ENCODE measurements around the gene SPAG6. TPM values are rescaled to one million over a fixed set of nuclear protein-coding genes. Genes with fewer than 3 reads are reported as not detected.
A peak's percentile ranks its signal among the peaks of the same experiment; 100 is the strongest.

SPAG6 gene
- total and polyA plus RNA-seq, 2 of the 4 experiments (the other 2 are of a cell fraction), result not detected

DNA sequence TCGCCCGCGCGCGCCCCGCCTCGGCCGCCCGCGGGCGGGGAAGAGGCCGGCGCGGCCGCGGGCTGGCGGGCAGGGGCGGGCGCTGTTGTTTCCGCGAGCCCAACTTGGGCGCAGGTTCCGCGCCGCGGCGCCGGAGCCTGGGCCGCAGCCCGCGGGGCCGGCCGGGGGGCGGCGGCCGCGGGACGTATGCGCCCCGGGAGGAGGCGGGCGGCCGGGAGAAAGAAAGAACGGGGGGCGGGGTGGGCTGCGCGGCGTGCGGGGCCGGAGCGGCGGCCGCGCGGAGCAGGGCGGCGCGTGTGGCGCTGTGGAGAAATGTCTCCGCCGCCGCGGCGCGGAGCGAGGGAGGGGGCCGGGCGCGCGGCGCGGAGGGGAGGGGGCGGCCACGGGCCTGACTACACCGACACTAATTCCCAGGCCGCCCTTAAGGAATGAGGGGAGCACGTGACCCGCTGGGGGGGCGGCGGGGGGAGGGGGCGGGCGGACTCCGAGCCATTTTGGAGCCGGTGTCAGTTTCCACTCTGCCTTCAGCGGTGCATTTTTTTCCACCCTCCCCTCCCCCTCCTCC lies 24.6 kb upstream of the SPAG6 start, which contains the start of gene BMI1:
Gene BMI1 (plus strand): TSS at position 509 of the 565 bp plus-strand sequence. CDS start 5,351 bp downstream, outside the sequence.
- H3K27ac ChIP-seq (ENCODE audit: insufficient read depth, low read length), result peak within 1 kb of the TSS; percentile 85
- H3K36me3 ChIP-seq (ENCODE audit: control insufficient read depth, insufficient read depth, low read length), result no peaks in the 10 kb centered on the region
- peaks cover 22 to 24% of the 10 kb centered on the region in 2 experiments for H3K79me1 ChIP-seq (ENCODE audit: low read depth in 1 of 2, low read length in 2 of 2)
- peak within 1 kb of the TSS; percentile 76 for H2AK9ac ChIP-seq (replicated peaks; ENCODE audit: low read depth, low read length, poor library complexity)
- H3K4ac ChIP-seq (ENCODE audit: low read depth, low read length), result peak within 1 kb of the TSS; percentile 67
- peak within 1 kb of the TSS; percentile 93 for H2AFZ ChIP-seq (replicated peaks; ENCODE audit: low read length, poor library complexity)
- H2BK20ac ChIP-seq (ENCODE audit: low read depth, low read length), result no peak within 1 kb of the TSS
- H2BK15ac ChIP-seq (ENCODE audit: low read depth, low read length), result no peak within 1 kb of the TSS
- peak within 1 kb of the TSS; percentile 71 for H2BK120ac ChIP-seq (ENCODE audit: low read depth, low read length)
- peak within 1 kb of the TSS; percentile 29; the same call in 1 of the 2 replicates for H3K14ac ChIP-seq (replicated peaks; ENCODE audit: low read depth, low read length)
- H3K9me3 ChIP-seq (ENCODE audit: control insufficient read depth, insufficient read depth, low read length), result 0 out of 2 replicates have a peak, but pooled peaks cover 3% of the 10 kb centered on the region
- no peaks in the 10 kb centered on the region; the same call in 1 of the 2 replicates for H3K4me1 ChIP-seq (ENCODE audit: control insufficient read depth, insufficient read depth, low read length)
- H3K9me1 ChIP-seq (ENCODE audit: insufficient read depth, low read length), result no peaks in the 10 kb centered on the region; the same call in 1 of the 2 replicates
- H3K27me3 ChIP-seq (ENCODE audit: control insufficient read depth, insufficient read depth, low read length), result peaks cover 21% of the 10 kb centered on the region
- H4K91ac ChIP-seq (ENCODE audit: insufficient read depth, low read depth, low read length), result peak within 1 kb of the TSS; percentile 39; the same call in 1 of the 2 replicates
- peak within 1 kb of the TSS; percentile 82 for H4K5ac ChIP-seq (ENCODE audit: low read depth, low read length)
- peak within 1 kb of the TSS; percentile 72 for H3K9ac ChIP-seq (ENCODE audit: low read depth, low read length)
- WGBS, 2 experiments (ENCODE audit: extremely low coverage in 2 of 2, insufficient read length in 1 of 2), result no CpG with 5 or more reads among the region's 85 CpGs
- H4K20me1 ChIP-seq (ENCODE audit: insufficient read depth, low read length), result peaks cover 13% of the 10 kb centered on the region; the same call in 1 of the 2 replicates
- H3K18ac ChIP-seq (ENCODE audit: low read depth, low read length), result peak within 1 kb of the TSS; percentile 64; the same call in 1 of the 2 replicates
- in situ Hi-C loops (cut with MboI; ENCODE audit: low sequenced_read_pairs) (loop anchor here (10.0 to 25.0 kb wide), 2 partner anchors 504 to 808 kb away; no protein-coding TSS in a partner anchor), dilution Hi-C loops (cut with HindIII; ENCODE audit: low sequenced_read_pairs, unreplicated experiment) (no loop called here), intact Hi-C loops (cut with micrococcal nuclease) (loop anchor here (10.0 kb wide), 1 partner anchor 234 kb away; no protein-coding TSS in a partner anchor)
- H3K4me2 ChIP-seq (ENCODE audit: low read depth, low read length), result peak within 1 kb of the TSS; percentile 95
- H3K56ac ChIP-seq (ENCODE audit: extremely low read depth, insufficient read depth, low read length), result peak within 1 kb of the TSS; percentile 47; the same call in 1 of the 2 replicates
- ATAC-seq (ENCODE audit: low read depth) (peak; percentile 50), DNase-seq (peak; percentile 70)
- H2BK5ac ChIP-seq (ENCODE audit: low read depth, low read length, poor library complexity, severe bottlenecking), result peak within 1 kb of the TSS; percentile 75
- H3K23ac ChIP-seq (ENCODE audit: low read depth, low read length), result peak within 1 kb of the TSS; percentile 80; the same call in 1 of the 2 replicates
- H3K4me3 ChIP-seq (ENCODE audit: insufficient read depth, low read depth, low read length), result peak within 1 kb of the TSS; percentile 100
- BruUV-seq (replicated peaks), result no TSS peak
- peak within 1 kb of the TSS; percentile 40; the same call in 1 of the 2 replicates for H2AK5ac ChIP-seq (ENCODE audit: low read depth, low read length)
- CTCF ChIA-PET, result no interaction called here
- peak within 1 kb of the TSS; percentile 63 to 83; a peak in 3 of 4 replicates for H4K8ac ChIP-seq (ENCODE audit: low read depth in 2 of 2, low read length in 2 of 2)
- POLR2A ChIA-PET (ENCODE audit: unreplicated experiment), result no interaction called here
- TF ChIP-seq RFX5 (IDR thresholded peaks at IDR 0.05; ENCODE audit: low read depth, low read length), result no peak
- TF ChIP-seq MXI1 (IDR thresholded peaks at IDR 0.05; ENCODE audit: borderline replicate concordance, low read depth, low read length), result 0 out of 2 replicates have a peak, but pooled peaks have one; percentile 20
- TF ChIP-seq NFE2L2 (IDR thresholded peaks at IDR 0.05; ENCODE audit: low read depth, low read length), result no peak
- TF ChIP-seq, protein P1, sequence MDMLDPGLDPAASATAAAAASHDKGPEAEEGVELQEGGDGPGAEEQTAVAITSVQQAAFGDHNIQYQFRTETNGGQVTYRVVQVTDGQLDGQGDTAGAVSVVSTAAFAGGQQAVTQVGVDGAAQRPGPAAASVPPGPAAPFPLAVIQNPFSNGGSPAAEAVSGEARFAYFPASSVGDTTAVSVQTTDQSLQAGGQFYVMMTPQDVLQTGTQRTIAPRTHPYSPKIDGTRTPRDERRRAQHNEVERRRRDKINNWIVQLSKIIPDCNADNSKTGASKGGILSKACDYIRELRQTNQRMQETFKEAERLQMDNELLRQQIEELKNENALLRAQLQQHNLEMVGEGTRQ (IDR thresholded peaks at IDR 0.05; ENCODE audit: low read depth, low read length), result peak; percentile 73
- TF ChIP-seq POLR2A (IDR thresholded peaks at IDR 0.05; ENCODE audit: low read depth, low read length), result no peak
- TF ChIP-seq BHLHE40 (IDR thresholded peaks at IDR 0.05; ENCODE audit: low read depth, low read length), result peak; percentile 21; the same call in 1 of the 2 replicates
- peak; percentile 45; the same call in 1 of the 2 replicates for TF ChIP-seq MAZ (IDR thresholded peaks at IDR 0.05; ENCODE audit: borderline replicate concordance, low read depth, low read length)
- no peak for TF ChIP-seq MAFK (IDR thresholded peaks at IDR 0.05; ENCODE audit: low read depth, low read length)
- TF ChIP-seq CEBPB (IDR thresholded peaks at IDR 0.05; ENCODE audit: low read depth, low read length), result no peak
